Transverse colon (tissue), 4 donors: Measurements from ENCODE around the gene DRD1. TPM values are rescaled to one million over a fixed set of nuclear protein-coding genes. Genes with fewer than 3 reads are reported as not detected.
A peak's percentile ranks its signal among the peaks of the same experiment; 100 is the strongest.

Experiments used
- DNase-seq: peaks from one replicate; pipeline ENCODE4 v3.0.0-alpha.2; 2019
- H3K27ac ChIP-seq, 4 donors: fragments of 200-600 bp; sonication (generic); 2 replicates each; pipeline ENCODE4 v1.5.1; 2016 to 2018; ENCODE audit warnings: inconsistent platforms in 4 of 4
- H3K27me3 ChIP-seq: fragments of 200-600 bp; sonication (generic); 2 replicates; pipeline ENCODE4 v1.5.1; 2017; ENCODE audit warnings: inconsistent platforms
- H3K36me3 ChIP-seq, 4 donors: fragments of 200-600 bp; sonication (generic); 2 replicates each; pipeline ENCODE4 v1.5.1; 2017 to 2019; ENCODE audit warnings: inconsistent platforms in 4 of 4
- H3K4me1 ChIP-seq, 4 donors: fragments of 200-600 bp; sonication (generic); 2 replicates each; pipeline ENCODE4 v1.5.1; 2017 to 2020; ENCODE audit warnings: inconsistent platforms in 4 of 4
- H3K4me3 ChIP-seq, 4 donors: fragments of 200-600 bp; sonication (generic); 1 replicate in 1 of 4; 2 replicates in 3 of 4; pipeline versions ENCODE4 v1.5.1 to v1.6.1; 2017 to 2019; ENCODE audit warnings: inconsistent platforms in 4 of 4
- H3K9me3 ChIP-seq, 2 donors: fragments of 200-600 bp; sonication (generic); 2 replicates each; pipeline ENCODE4 v1.5.1; 2017 to 2019; ENCODE audit warnings: inconsistent platforms in 2 of 2
- CTCF ChIP-seq, 5 experiments: fragments of 200-600 bp in 3 of 5; fragments of 450-650 bp in 2 of 5; sonication (generic) in 3 of 5; IDR thresholded peaks; 1 replicate in 2 of 5; 2 replicates in 3 of 5; pipeline ENCODE4 v1.5.1; 2016 to 2017; ENCODE audit warnings: antibody characterized with exemption in 5 of 5, inconsistent platforms in 3 of 5, mild to moderate bottlenecking in 2 of 5, moderate library complexity in 1 of 5
- EP300 ChIP-seq: sonication (generic); formaldehyde crosslinking; IDR thresholded peaks from one replicate; pipeline ENCODE4 v1.6.1; 2017; ENCODE audit warnings: antibody characterized with exemption, low read depth
- POLR2A ChIP-seq: fragments of 450-650 bp; IDR thresholded peaks from one replicate; pipeline ENCODE4 v1.6.1; 2016; ENCODE audit warnings: antibody characterized with exemption, mild to moderate bottlenecking, moderate library complexity
- POLR2AphosphoS5 ChIP-seq, 3 donors: sonication (generic); formaldehyde crosslinking; IDR thresholded peaks; one replicate each; pipeline ENCODE4 v1.6.1; 2016; ENCODE audit warnings: antibody characterized with exemption in 3 of 3
- WGBS, 2 donors: methylation state at CpG; one replicate each; pipeline ENCODE4 v1.1.5; 2018; ENCODE audit warnings: low coverage in 1 of 2; 5-methylcytosine and 5-hydroxymethylcytosine counted together
- in situ Hi-C, 4 donors: fragments of 200-750 bp; cut with MboI; loops; one replicate each; pipeline versions ENCODE4 v1.15.0 to v1.15.1; 2017; ENCODE audit warnings: low sequenced_read_pairs in 3 of 4, low pct_ligation_motif_present in 1 of 4, low pct_unique_long_range_greater_than_20kb in 1 of 4
- intact Hi-C: fragments of 100-400 bp; cut with DNase I; formaldehyde crosslinking; loops from one replicate; pipeline ENCODE4 v1.15.1; 2023; ENCODE audit warnings: low total_unique reads
- total RNA-seq, 4 donors: library from RNA; depleted of rRNA; stranded (reverse); fragments of >200 nt; gene quantifications; one replicate each; pipeline ENCODE4 v1.1.0, GENCODE V29; 2016

The DRD1 gene
- total RNA-seq, 4 donors from 2014 or later = 0.16 TPM; not detected in 3

GRCh38 chr5:175478008-175478383 lies 34.0 kb upstream of the DRD1 start:
- peak overlapping the region; percentile 81 to 92 (median 88) for H3K27ac ChIP-seq
- intact Hi-C loops = no loop called here
- H3K9me3 ChIP-seq = no peaks in the 10 kb centered on the region
- no peak for DNase-seq
- peak overlapping the region; percentile 84 to 96 (median 93) for H3K4me3 ChIP-seq
- WGBS, 2 donors = 0 to 5% methylated on average over 3 to 12 of the region's 12 CpGs
- no peaks in the 10 kb centered on the region for H3K36me3 ChIP-seq
- TF ChIP-seq POLR2A = no peak
- TF ChIP-seq EP300 = no peak
- TF ChIP-seq POLR2AphosphoS5 (IDR thresholded peaks at IDR 0.05) = no peak
- no peak for TF ChIP-seq CTCF (IDR thresholded peaks at IDR 0.05)
- H3K4me1 ChIP-seq = peaks cover 9 to 34% (median 19%) of the 10 kb centered on the region in 4 donors
- H3K27me3 ChIP-seq = no peaks in the 10 kb centered on the region
- in situ Hi-C loops = no loop called here

- TF ChIP-seq POLR2A (no peak), EP300 (no peak), CTCF (IDR thresholded peaks at IDR 0.05) (no peak), POLR2AphosphoS5 (IDR thresholded peaks at IDR 0.05) (no peak)
- no peaks in the 10 kb centered on the region for H3K9me3 ChIP-seq
- no peak overlapping the region for H3K27ac ChIP-seq
- WGBS, 2 donors = 66 to 67% methylated on average over 5 of the region's 5 CpGs
- intact Hi-C loops = no loop called here
- in situ Hi-C loops = no loop called here
- no peaks in the 10 kb centered on the region for H3K36me3 ChIP-seq
- H3K4me1 ChIP-seq = peaks cover 9 to 33% (median 16%) of the 10 kb centered on the region in 4 donors
- no peak overlapping the region for H3K4me3 ChIP-seq
- no peaks in the 10 kb centered on the region for H3K27me3 ChIP-seq
- DNase-seq = no peak
These were observed 33.5 kb upstream of the DRD1 start for GRCh38 chr5:175477440-175477839.

- no peak for TF ChIP-seq EP300
- TF ChIP-seq POLR2AphosphoS5 (IDR thresholded peaks at IDR 0.05) = no peak
- no peak for TF ChIP-seq CTCF (IDR thresholded peaks at IDR 0.05)
- in situ Hi-C loops (no loop called here), intact Hi-C loops (no loop called here)
- H3K4me1 ChIP-seq = peaks cover 9 to 15% (median 11%) of the 10 kb centered on the region in 4 donors
- no peak overlapping the region for H3K4me3 ChIP-seq
- H3K36me3 ChIP-seq = no peaks in the 10 kb centered on the region
- no peak overlapping the region for H3K27ac ChIP-seq
- no peaks in the 10 kb centered on the region for H3K9me3 ChIP-seq
- WGBS, 2 donors = 75% methylated on average over 1 of the region's 1 CpG; no CpG with 5 or more reads in 1 of the 2 donors
- H3K27me3 ChIP-seq = no peaks in the 10 kb centered on the region
- DNase-seq = no peak
These were observed 31.3 kb upstream of the DRD1 start for GRCh38 chr5:175475248-175475647.

- H3K27ac ChIP-seq = no peak overlapping the region
- TF ChIP-seq POLR2A = no peak
- no peak for TF ChIP-seq CTCF (IDR thresholded peaks at IDR 0.05)
- TF ChIP-seq POLR2AphosphoS5 (IDR thresholded peaks at IDR 0.05) = no peak
- TF ChIP-seq EP300 = no peak
- in situ Hi-C loops (no loop called here), intact Hi-C loops (no loop called here)
- H3K27me3 ChIP-seq = no peaks in the 10 kb centered on the region
- no peaks in the 10 kb centered on the region for H3K36me3 ChIP-seq
- no peak for DNase-seq
- H3K4me3 ChIP-seq = no peak overlapping the region
- H3K9me3 ChIP-seq = no peaks in the 10 kb centered on the region
- H3K4me1 ChIP-seq = no peaks in the 10 kb centered on the region
These were observed 28.4 kb upstream of the DRD1 start for GRCh38 chr5:175472378-175472777.
